ENCODE measurements around the gene TSPAN11.
"Not testable (repeated sequence)": the region's sequence is repeated elsewhere in the genome, so short reads cannot be mapped to it uniquely, and the experiment has no call there.

Gene TSPAN11

DNA sequence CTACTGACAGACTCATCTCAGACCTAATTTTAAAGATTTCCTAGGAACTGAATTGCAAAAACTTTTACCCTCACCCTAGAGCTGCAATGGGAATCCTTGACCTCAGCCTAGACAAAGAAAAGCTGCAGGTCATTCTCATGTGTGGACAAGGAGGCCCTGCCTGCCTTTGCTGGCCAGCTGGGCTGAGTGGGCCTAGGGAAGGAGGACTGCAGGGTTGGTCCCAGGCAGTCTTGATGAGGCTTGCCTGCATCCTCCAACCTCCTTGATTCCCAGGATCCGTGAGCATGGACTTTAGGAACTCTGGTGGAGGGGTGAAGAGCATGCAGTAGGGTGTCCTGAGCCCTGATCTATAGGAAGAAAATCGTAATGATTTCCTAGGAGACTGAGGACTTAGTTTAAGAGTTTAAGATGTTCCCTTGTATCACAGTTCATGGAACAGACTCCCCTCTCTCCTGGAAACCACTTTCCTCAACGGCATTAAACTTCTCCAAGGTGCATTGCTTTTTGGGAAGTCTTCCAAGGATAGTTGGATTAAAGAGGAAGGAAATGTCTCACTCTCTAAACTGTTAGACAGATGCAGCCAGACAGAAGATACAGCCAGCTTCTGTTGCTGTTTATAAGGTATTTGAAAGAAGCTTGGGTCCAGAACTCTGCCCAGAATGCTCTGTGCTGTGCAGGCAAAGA, 91.7 kb downstream of the TSPAN11 start:
- no peak for DNase-seq

DNA sequence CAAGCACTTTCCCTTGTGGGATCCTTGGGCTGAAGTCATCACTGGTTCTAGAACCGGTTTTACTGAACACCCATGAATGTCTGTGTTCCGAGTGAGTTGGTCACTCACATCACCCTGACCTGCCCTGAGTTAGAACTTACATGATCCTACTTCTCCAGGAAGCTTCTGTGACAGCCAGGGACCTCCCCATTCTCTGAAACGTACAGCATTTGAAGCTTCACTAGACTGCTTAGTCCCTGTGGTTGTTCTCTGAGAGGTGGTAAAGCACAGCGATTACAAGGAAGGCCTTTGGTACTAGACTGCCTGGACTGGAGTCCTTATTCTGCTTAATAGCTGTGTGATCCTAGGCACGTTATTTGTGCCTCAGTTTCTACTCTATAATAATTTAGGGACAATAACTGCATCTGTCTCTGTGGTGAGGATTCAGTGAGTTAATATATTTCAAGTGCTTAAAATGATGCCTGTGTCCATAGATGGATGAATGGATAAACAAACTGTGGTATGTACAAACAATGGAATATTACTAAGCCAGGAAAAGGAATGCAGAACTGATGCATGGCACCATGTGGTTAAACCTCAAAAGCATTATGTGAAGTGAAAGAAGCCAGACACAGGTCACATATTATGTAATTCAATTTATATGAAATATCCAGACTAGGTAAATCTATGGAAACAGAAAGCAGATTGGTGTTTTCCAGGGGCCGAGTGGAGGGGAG, 92.4 kb downstream of the TSPAN11 start:
- no peak for DNase-seq

DNA sequence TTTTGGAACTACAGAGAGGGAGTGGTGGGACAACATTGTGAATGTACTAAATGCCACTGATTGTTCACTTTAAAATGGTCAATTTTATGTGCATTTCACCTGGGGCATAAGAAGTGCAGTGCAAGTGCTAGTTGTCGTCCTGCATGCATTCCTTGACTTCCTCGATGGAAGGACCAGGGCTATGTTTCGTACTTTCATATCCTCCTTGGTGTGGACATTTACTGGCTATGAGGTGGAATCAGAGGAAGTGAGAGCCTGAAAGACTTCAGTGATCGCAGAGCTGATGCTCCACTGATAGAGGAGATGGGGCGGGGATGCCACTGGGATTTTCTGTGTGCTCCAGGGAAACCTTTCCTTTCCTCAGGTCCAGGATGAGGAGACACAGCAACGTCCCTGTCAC, 93.0 kb downstream of the TSPAN11 start:
- no peak for DNase-seq

DNA sequence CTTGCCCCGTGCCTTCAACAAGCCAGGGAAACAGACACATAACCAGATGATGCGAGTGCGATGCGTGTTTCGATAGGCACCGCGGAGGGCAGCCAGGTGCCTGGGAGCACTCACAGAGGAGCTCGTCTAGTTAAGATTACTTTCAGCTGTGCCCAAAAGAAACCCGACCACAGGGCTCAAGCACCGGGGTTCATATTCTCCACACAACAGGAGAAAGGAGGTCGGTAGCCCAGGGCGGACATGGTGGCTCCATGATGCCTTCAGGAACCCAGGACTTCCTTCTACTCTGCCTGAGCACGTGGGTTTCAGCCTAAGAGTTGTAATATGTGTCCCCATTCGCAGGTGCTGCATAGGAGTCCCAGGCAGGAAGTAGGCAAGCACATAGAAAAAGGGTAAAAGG, 93.4 kb downstream of the TSPAN11 start:
- DNase-seq = no peak

DNA sequence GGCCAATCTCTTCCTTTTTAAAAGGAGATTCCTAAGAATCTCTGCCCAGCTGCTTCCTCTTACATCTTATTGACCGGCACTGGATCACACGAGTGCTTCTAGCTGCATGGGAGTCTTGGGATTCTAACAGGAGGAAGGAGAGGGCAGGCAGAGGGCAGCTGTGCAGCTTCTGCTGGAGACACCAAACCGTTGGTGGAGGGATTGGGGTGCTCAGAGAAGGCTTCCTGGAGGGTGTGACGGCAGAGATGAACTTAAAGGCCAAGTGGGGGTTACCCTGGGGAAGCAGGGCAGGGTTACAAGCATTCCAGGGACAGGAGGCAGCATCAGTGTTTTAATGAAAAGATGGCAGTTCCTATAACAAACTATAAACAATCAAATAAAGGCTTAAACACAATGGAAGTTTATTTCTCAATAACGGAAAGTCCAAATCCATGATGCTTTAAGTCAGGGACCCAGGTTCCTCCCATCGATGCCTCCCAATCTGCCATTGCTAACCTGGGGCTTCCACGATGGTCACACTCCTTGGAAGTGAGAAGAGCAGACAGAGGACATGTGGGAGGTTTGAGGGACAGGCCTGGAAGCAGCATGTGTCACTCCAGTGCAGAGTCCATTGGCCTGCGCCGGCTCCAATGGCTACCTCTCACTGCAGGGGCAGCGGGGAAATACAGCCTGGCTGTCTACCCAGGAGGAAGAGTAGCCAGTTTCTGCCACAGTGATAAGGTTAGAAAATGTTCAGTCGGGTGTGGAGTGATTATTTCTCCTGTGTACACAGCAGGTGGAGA, 94.0 kb downstream of the TSPAN11 start:
- no peak for DNase-seq

DNA sequence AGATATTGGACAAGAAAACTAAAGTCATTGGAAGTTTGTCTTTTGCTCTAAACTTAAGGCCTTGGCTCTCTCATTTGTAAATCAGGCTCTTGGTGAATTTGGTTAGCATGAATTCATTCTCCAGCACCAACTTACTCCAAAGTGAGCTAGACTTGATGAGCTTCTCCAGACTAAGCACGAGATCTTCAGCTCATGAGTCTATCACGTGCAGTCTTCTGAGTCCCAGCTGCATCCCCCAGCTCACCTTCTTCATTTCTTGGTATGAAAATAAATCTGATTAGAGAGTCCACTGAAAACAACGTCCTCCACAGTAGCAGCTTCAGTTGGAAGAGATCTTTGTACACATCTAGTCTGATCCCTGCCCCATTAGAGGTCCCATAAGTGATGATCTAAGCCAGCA, 94.6 kb downstream of the TSPAN11 start:
- no peak for DNase-seq

DNA sequence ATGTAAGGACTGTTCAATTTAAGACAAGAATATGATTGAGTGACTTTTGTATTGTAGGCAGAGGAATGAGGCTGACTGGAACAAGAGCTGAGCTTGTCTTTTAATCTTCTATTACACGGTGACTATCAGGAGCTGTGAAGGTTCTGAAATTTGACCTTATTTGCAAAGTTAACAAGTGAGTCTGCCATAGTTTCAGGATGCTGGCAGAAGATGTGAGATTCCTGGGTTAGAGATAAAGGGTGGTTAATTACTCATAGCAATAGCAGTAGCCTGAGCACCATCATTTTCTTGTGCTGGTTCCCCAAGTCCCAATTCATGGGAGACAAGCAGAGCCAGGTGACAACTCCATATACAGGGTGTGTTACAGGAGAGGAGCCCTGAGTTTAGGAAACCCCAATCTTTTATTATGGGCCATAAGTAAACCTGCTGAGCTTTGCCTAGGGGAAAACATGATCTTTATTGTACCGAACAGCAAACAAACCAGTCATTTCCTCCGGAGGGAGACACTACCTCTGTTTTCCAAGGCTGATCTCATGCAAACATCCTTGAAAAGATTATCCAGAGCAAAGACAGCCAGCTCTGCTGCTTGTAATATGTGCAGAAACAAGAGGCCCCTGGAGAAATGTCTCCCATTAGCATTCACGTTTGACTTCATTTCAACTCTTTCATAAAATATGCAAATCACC, 95.4 kb downstream of the TSPAN11 start:
- DNase-seq = no peak

DNA sequence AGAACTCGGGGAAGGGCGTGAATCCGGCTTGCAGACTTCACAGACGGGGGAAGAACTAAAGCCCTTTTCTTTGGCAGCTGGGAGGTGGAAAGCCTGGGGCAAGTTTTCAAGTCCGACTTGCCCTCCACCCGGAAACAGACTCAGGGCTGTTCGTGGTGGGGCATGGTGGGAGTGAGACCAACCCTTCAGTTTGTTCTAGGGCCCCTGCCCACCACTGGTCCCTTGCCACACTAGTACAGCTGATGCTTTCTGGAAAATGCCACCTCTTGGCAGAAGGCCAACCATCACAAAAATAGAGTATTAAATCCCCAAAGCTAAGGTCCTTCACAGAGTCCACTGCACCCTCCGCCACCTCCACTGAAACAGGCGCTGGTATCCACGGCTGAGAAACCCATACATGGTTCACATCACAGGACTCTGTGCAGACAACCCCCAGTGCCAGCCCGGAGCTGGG, 96.8 kb downstream of the TSPAN11 start:
- DNase-seq = peak in 1 of 56 donors; percentile 19

DNA sequence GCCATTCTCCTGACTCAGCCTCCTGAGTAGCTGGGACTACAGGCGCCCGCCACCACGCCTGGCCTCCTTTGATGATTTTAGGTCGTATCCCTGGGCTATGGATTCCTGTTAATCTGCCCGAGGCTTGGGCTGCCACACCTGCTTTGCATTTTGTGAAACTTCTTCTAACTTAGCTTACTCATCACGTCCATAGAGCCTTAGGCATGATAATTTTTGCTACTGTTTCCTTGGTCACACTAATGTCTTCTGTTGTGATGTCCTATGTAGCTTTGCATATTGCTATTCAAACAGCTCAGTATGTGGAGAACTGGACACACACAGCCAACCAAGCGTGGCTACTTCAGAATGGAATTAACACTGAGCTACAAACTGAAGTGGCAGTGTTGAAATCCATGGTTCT, 99.7 kb downstream of the TSPAN11 start:
- no peak for DNase-seq

DNA sequence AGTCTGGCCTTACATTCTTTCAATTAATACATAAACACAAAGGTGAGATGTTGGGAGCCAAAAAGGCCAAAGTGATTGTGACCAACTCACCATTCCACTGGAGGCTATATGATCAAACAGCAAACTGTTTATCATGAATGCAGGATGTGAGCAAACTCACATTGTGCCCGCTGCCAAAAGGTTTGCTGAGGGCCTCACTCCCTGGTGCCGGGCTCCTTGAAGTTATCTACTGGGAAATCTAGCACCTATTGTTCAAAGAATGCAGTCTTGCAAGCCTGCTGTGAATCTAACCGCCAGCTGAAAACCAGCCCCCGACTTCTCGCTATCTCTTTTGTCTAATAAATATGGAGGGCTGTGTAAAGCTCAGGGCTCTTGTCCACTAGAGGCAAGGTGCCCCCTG, 100.5 kb downstream of the TSPAN11 start:
- DNase-seq = not testable (repeated sequence)

DNA sequence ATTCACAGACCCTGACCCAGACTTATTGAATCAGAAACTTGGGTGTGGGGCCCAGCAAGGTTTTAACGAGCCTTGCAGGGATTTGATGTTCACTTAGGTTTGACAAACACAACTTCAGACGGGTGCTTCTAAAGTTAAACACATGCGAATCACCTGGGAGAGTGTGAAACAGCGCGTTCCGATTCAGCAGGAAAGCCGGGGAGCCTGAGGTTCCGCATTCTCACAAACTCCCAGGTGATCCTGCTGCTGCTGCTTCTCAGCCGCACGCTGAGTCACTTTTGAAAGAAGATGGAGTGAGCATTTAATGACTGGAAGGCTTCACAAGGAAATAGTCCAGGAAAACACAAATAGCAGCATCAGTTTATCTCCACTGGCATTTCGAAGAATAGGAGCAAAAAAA, 102.9 kb downstream of the TSPAN11 start:
- DNase-seq = no peak

DNA sequence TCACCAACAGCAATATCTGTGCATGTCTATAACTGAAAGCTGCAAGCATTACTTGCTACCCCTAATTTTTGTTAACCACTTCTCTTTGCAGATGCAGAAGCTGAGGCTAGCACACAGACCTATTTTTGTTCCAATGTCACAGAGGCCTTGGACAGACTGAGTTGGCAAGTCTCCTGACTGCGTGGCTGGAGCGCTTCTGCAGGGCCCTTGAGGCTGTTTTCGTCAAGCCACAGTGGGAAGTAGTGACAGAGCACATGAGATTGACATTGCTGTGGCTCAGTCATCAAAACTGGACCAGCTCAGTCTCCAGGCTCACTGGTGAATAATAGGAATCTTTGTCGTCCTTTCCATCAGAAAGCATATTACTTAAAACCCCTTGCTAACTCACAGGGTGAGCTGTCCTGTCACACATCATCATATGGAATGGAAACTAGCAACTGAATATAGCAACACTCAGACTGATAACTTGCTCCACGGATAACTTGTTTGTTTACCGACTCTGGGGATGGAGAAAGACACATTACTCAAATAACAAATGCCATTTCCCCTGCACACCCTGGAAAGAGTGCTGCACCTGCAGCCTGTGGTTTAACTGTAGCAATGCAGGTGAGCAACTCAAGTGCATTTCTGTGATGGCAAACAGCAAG, 103.5 kb downstream of the TSPAN11 start:
- DNase-seq = peak in 35 of 56 donors; percentile 6 to 68 (median 28)

DNA sequence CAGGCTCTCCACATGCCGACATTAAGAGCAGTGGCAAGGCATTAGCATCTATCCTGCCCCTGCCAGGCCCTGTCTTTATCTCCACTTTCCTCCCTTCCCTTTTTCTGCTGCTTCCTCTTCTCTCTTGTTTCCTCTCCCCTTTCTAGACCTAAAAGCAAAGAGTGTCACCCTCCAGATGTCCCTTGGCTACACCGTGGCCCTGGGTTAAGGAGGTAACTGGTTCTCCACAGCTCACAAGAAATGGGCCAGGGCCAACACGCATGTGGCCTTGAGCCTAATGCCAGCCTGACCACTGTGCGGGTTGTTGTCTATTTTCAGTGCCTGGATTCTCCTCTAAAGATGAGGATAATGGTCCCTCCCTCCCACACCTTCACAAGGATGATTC, 105.4 kb downstream of the TSPAN11 start:
- DNase-seq = no peak

DNA sequence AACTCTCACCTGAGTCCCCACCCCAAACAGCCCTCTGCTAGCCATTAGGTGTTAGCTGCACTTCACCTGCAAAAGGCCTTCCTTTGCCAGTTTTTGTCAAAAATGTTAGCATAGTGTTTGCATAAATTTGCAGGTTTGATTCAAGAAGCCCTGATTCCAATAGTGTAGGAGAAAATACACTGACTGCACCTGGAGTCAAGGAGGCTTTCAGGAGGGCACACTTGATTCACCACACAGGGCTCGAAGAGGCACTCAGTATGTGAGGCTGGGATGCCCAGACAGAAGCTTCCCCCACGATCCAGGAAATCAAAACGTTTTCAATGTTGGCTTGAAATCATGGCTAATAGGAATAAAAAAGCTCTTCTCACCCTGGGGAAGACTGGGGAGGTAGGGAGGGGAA, 106.6 kb downstream of the TSPAN11 start:
- DNase-seq = no peak

DNA sequence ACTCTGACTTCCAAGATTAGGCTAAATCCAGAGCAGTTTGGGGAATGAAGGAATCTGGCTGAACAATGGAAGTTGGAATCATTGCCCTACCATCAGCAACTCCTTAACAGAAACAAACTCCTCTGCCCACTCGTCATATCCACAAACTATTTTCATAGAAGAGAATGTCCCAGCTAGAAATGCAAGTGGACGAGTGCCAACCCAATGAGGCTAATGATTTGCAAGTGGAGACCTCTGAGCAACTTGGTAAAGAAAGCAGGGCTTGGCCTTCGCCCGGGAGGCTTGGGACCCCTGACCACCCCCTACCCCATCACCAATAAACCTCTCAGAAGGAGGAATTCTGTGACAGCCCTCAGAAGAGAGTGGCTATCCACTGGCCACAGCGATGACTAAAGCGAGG, 107.1 kb downstream of the TSPAN11 start:
- DNase-seq = no peak

DNA sequence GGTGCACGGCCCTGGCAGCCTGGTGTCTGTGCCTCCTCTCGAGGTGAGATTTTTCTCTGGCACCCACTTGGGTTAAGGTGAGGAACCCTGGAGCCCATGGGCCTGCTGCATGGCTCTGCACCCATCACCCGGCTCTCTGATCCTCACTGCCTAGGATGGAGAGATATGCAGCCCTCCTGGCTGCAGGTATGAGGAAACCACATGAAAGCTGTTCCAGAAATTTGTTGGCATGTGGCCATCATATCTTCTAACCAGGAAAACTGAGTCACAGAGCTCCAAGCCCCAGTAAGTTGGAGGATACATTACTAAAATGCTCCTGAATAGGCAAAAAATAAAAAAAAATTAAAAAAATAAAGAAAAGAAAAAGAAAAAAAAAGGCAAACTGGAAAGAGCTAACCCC, 107.8 kb downstream of the TSPAN11 start:
- no peak for DNase-seq

DNA sequence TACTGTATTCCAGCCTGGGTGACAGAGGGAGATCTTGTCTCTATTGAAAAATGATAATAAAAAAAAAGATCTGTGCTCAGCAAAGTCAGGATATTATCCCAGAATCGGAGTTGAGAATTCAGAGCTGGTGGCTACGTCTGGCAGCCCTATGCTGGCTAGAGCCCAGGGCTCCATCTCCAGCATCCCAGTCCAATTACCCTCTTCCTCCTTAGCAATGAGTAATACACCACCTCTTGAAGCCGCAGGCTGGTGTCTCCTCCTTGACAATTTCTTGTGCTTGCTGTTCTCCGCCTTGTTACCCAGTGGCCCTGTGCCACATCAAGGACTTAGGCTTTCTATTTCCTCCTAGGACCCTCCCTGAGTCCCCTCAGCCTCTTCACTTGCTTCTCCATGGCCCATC, 108.7 kb downstream of the TSPAN11 start:
- DNase-seq = no peak

DNA sequence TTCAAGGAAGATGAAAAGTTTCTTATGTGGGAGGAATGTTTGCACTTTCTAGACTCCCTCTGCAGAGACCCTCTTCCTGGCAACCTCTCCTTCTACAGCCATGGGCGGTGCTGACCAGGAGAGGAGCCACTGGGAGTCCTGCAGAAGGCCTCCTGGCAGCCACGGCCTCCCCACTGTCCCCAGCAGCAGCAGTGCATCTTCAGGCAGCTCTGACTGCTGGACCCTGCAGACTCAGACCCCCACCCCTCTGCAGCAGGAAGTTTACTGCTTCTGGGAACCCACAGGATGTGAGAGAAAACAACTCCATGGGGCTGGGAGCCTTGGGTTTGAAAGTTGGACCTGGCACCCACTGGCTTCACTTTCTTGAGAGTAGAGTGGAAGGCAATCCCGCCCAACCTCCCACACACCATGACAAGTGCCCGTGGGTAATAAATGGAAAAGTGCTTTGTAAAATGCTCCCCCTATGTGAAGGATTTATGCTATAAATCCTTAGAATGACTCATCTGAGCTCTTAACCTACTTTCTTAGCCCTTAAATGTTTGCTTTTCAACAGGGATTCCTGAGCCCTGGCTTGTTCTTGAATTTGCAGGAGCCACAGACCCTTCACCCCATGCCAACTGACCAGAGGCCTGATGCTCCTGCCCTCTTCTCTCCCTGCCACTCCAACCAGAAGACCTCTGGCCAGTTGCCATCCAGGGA, 109.6 kb downstream of the TSPAN11 start:
- no peak for DNase-seq

DNA sequence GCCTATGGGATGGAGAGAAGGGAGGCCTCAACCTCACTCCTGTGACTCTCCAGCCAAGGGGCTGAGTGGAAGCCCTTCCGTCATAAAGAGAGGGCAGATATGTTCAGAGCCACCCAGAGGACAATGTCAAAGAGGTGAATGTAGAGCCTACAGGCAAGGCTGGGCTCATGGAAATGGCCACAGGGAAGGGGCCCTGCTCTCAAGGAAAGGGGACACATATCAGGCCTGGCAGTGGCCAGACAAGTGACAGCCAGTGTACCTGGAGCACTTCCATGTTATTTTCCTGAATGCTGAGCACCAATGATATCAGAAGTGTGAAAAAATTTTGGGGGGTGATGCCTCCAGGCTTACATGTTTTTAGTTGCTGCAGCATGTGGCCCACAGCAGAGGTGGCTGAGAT, 110.5 kb downstream of the TSPAN11 start:
- no peak for DNase-seq

DNA sequence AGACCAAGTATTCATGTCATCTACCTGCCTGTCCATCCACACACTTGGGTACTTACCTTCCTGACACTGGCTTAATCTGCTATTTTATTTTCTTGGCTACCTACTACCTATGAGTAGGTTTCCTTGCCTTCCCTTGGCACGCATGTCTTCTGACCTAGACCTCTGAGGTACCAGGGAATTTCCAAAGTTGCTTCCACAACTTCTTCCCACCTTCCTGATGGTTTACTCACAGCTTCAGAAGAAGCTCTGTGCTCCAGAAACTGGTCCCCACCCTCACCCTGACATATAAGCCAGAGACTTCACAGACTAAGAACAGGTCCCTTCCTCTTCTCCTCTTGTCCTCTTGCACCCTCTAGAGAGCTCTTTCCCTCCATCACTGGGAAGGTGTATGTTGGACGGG, 111.4 kb downstream of the TSPAN11 start:
- no peak for DNase-seq
